WTC11 (cell line): Measurements from ENCODE around the gene ADCY1. TPM values are rescaled to one million over a fixed set of nuclear protein-coding genes. Genes with fewer than 3 reads are reported as not detected.

Source experiments
- ATAC-seq: fragments of 200-7000 bp; cut with Tn5 transposase; 2 replicates; pipeline ENCODE4 v1.10.0; 2021; ENCODE audit warnings: mild to moderate bottlenecking, moderate library complexity
- CTCF ChIA-PET: fragments of 300-600 bp; sonication (Branson Sonifier 250); formaldehyde crosslinking; loops from one replicate; lab custom pipeline; 2021; ENCODE audit warnings: antibody characterized with exemption; lab: Charles Lee
- POLR2A ChIA-PET: fragments of 350-600 bp; sonication (Branson Sonifier 250); formaldehyde crosslinking; loops from one replicate; lab custom pipeline; 2021; ENCODE audit warnings: antibody characterized with exemption; lab: Charles Lee
- DNase-seq: peaks from one replicate; pipeline ENCODE4 v3.0.0; 2021; ENCODE audit warnings: low spot score
- H3K27ac Mint-ChIP-seq: 2 replicates; pipeline ENCODE4 v1.8.0; 2021; ENCODE audit warnings: mixed read lengths
- H3K27me3 Mint-ChIP-seq: 2 replicates; pipeline ENCODE4 v1.8.0; 2021; ENCODE audit warnings: low read depth, mild to moderate bottlenecking, moderate library complexity, mixed read lengths
- H3K36me3 Mint-ChIP-seq: 2 replicates; pipeline ENCODE4 v1.8.0; 2021; ENCODE audit warnings: mixed read lengths
- H3K4me1 Mint-ChIP-seq: 2 replicates; pipeline ENCODE4 v1.8.0; 2022; ENCODE audit warnings: mixed read lengths
- H3K4me3 Mint-ChIP-seq: 2 replicates; pipeline ENCODE4 v1.8.0; 2021; ENCODE audit warnings: mild to moderate bottlenecking, moderate library complexity, mixed read lengths
- H3K9me3 Mint-ChIP-seq: 2 replicates; pipeline ENCODE4 v1.8.0; 2021; ENCODE audit warnings: mixed read lengths
- ATF1 ChIP-seq: sonication (generic); formaldehyde crosslinking; IDR thresholded peaks from 2 replicates; pipeline ENCODE4 v1.8.1; 2023; ENCODE audit warnings: mild to moderate bottlenecking, moderate library complexity, missing genetic modification reagents
- ATF2 ChIP-seq: sonication (generic); formaldehyde crosslinking; IDR thresholded peaks from 2 replicates; pipeline ENCODE4 v1.8.1; 2022; ENCODE audit warnings: low read depth, missing genetic modification reagents, borderline replicate concordance
- E2F1 ChIP-seq: sonication (generic); formaldehyde crosslinking; IDR thresholded peaks from 2 replicates; pipeline ENCODE4 v1.8.0; 2022; ENCODE audit warnings: mild to moderate bottlenecking, missing genetic modification reagents
- ELF4 ChIP-seq: sonication (generic); formaldehyde crosslinking; IDR thresholded peaks from 2 replicates; pipeline ENCODE4 v1.8.1; 2022; ENCODE audit warnings: low read depth, mild to moderate bottlenecking, moderate library complexity, missing genetic modification reagents
- ERG ChIP-seq: fragments of 250-450 bp; sonication (Bioruptor Pico); IDR thresholded peaks from 2 replicates; pipeline ENCODE4 v1.8.0; 2021; ENCODE audit warnings: mild to moderate bottlenecking
- ESRRA ChIP-seq: sonication (generic); formaldehyde crosslinking; IDR thresholded peaks from 2 replicates; pipeline ENCODE4 v1.8.1; 2022; ENCODE audit warnings: mild to moderate bottlenecking, missing genetic modification reagents, borderline replicate concordance
- ETV6 ChIP-seq: sonication (generic); formaldehyde crosslinking; IDR thresholded peaks from 2 replicates; pipeline ENCODE4 v1.8.1; 2022; ENCODE audit warnings: mild to moderate bottlenecking, missing genetic modification reagents
- FOXP1 ChIP-seq: sonication (generic); formaldehyde crosslinking; IDR thresholded peaks from 2 replicates; pipeline ENCODE4 v1.8.0; 2022; ENCODE audit warnings: missing genetic modification reagents, mild to moderate bottlenecking, moderate library complexity, borderline replicate concordance
- GABPB1 ChIP-seq: sonication (generic); formaldehyde crosslinking; IDR thresholded peaks from 2 replicates; pipeline ENCODE4 v1.8.1; 2023; ENCODE audit warnings: mild to moderate bottlenecking, missing genetic modification reagents
- GRHL2 ChIP-seq: fragments of 250-450 bp; sonication (Bioruptor Pico); IDR thresholded peaks from 2 replicates; pipeline ENCODE4 v1.8.0; 2022; ENCODE audit warnings: mild to moderate bottlenecking, moderate library complexity; ENCODE audit not compliant: insufficient replicate concordance, severe bottlenecking
- MAX ChIP-seq: sonication (generic); formaldehyde crosslinking; IDR thresholded peaks from 2 replicates; pipeline ENCODE4 v1.8.0; 2022; ENCODE audit warnings: mild to moderate bottlenecking, missing genetic modification reagents
- MXD4 ChIP-seq: fragments of 250-450 bp; sonication (Bioruptor Pico); IDR thresholded peaks from 2 replicates; pipeline ENCODE4 v1.8.0; 2021; ENCODE audit warnings: mild to moderate bottlenecking, moderate library complexity, borderline replicate concordance
- NFATC4 ChIP-seq: fragments of 250-450 bp; sonication (Bioruptor Pico); IDR thresholded peaks from 2 replicates; pipeline ENCODE4 v1.9.0; 2021; ENCODE audit warnings: mild to moderate bottlenecking
- NR2C2 ChIP-seq: sonication (generic); formaldehyde crosslinking; IDR thresholded peaks from 2 replicates; pipeline ENCODE4 v1.8.0; 2022; ENCODE audit warnings: mild to moderate bottlenecking, missing genetic modification reagents
- PREB ChIP-seq: sonication (generic); formaldehyde crosslinking; IDR thresholded peaks from 2 replicates; pipeline ENCODE4 v1.8.1; 2022; ENCODE audit warnings: mild to moderate bottlenecking, missing genetic modification reagents, moderate library complexity, borderline replicate concordance
- SMAD3 ChIP-seq: sonication (generic); formaldehyde crosslinking; IDR thresholded peaks from 2 replicates; pipeline ENCODE4 v1.8.0; 2022; ENCODE audit warnings: missing genetic modification reagents, mild to moderate bottlenecking, borderline replicate concordance
- SOX15 ChIP-seq: fragments of 250-450 bp; sonication (Bioruptor Pico); IDR thresholded peaks from 2 replicates; pipeline ENCODE4 v1.9.0; 2021; ENCODE audit warnings: mild to moderate bottlenecking
- USF1 ChIP-seq: sonication (generic); formaldehyde crosslinking; IDR thresholded peaks from 2 replicates; pipeline ENCODE4 v1.8.0; 2022; ENCODE audit warnings: mild to moderate bottlenecking, missing genetic modification reagents
- ZNF138 ChIP-seq: sonication (generic); formaldehyde crosslinking; conservative IDR thresholded peaks from 2 replicates; pipeline ENCODE4 v1.8.1; 2022; ENCODE audit warnings: mild to moderate bottlenecking, moderate library complexity, missing genetic modification reagents
- ZNF232 ChIP-seq: sonication (generic); formaldehyde crosslinking; IDR thresholded peaks from 2 replicates; pipeline ENCODE4 v1.8.0; 2022; ENCODE audit warnings: mild to moderate bottlenecking, missing genetic modification reagents
- ZNF396 ChIP-seq: fragments of 250-450 bp; sonication (Bioruptor Pico); IDR thresholded peaks from 2 replicates; pipeline ENCODE4 v1.8.0; 2021; ENCODE audit warnings: mild to moderate bottlenecking, moderate library complexity, borderline replicate concordance
- total RNA-seq: library from RNA; stranded (reverse); gene quantifications from 3 replicates; pipeline ENCODE4 v1.2.3, GENCODE V29; 2021

Gene ADCY1
- total RNA-seq, 1 experiment from 2014 or later, result 29.0 TPM

DNA sequence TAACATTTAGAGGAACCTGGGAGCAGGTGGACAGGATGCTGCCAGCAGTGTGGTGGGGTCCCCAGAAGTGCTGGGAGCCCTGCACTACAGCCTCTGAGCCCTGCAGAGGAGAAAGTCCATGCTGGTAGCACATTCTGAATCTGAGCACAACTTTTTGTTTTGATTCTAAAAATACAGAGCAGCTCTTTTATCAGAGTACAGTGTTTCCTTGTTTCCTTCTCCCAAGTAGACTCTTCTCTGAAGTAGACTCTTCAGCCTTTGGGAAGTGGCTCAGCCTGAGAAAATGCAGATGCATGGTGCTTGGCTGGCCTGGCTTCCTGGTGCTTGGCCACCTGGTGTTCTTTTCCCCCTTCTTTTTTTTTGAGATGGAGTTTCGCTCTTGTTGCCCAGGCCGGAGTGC is 9.1 kb downstream of the ADCY1 start:
- no peak for DNase-seq
- Mint-ChIP-seq H3K9me3 (no peaks in the 10 kb centered on the region), H3K27ac (peak overlapping the region; percentile 83)
- TF ChIP-seq ETV6 (0 out of 2 replicates have a peak, but pooled peaks have one; percentile 28), ZNF138 (no peak)
- TF ChIP-seq, all 79 proteins: peak for 1
- H3K36me3 Mint-ChIP-seq, result no peaks in the 10 kb centered on the region
- peak overlapping the region; percentile 35 for H3K4me3 Mint-ChIP-seq
- H3K4me1 Mint-ChIP-seq, result peaks cover 52% of the 10 kb centered on the region
- CTCF ChIA-PET, result interaction anchor here (1.1 to 1.8 kb wide), 5 partner anchors 10 to 175 kb away, joined by 3 to 10 read pairs (median 5); partner anchors contain the start of gene ADCY1
- ATAC-seq, result no peak
- no peaks in the 10 kb centered on the region for H3K27me3 Mint-ChIP-seq
- POLR2A ChIA-PET, result no interaction called here

DNA sequence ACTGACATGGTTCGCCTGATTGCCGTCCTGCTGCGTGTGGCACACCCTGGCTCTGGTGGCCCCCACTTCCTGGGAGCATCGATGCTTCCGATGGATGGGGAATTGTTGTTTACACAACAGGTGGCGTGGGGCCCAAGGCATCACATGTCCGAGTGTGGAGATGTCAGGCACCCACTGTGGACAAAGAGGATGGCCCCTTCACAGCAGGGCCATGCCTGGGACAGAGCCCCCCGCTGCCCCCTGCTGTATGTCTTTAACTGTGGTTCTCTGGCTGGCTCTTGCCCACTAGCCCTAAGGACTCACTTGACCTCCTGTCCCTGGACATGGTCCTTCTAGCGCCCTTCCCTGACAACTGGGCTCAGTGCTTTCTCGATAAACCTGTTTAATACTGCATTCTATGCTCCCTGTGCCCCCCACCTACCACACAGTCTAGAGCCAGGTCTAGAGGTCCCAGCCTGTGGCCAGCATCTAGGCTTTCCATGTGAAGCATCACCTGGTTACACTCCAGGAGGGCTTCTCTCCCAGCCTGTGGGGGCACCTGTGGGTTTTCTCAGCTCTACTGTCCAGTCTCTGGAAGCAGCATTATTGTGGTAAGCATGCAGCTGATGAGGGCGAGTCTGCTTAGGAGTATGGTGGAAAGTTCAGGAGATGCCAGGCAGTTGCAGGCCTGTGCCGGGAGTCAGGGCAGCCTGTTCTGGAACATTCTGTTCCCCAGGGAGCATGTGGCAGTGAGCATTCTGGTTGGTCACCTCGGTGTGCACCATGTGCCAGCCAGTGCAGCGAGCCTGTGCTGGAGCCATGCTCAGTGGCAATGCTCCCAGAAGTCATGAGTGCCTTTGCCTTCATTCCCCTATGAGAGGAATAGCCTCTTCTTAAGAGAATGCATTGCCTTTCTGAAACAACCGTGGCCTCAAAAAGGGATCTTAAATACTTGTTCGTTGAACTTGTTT is 10.4 kb downstream of the ADCY1 start:
- peaks cover 41% of the 10 kb centered on the region for H3K4me1 Mint-ChIP-seq
- ChIA-PET POLR2A (no interaction called here), CTCF (no interaction called here)
- DNase-seq, result no peak
- H3K9me3 Mint-ChIP-seq, result no peaks in the 10 kb centered on the region
- no peak overlapping the region for H3K27ac Mint-ChIP-seq
- H3K27me3 Mint-ChIP-seq, result no peaks in the 10 kb centered on the region
- no peak for TF ChIP-seq MAX (CRISPR knock-in tag)
- no peak for TF ChIP-seq NR2C2 (CRISPR knock-in tag)
- no peak for TF ChIP-seq GRHL2
- no peak for TF ChIP-seq ESRRA (CRISPR knock-in tag)
- TF ChIP-seq ELF4 (CRISPR knock-in tag), result no peak
- TF ChIP-seq SOX15, result no peak
- TF ChIP-seq GABPB1 (CRISPR knock-in tag), result no peak
- TF ChIP-seq USF1 (CRISPR knock-in tag), result no peak
- TF ChIP-seq ATF1 (CRISPR knock-in tag), result no peak
- no peak for TF ChIP-seq FOXP1 (CRISPR knock-in tag)
- TF ChIP-seq PREB (CRISPR knock-in tag), result no peak
- TF ChIP-seq ZNF396 (CRISPR knock-in tag), result no peak
- no peak for TF ChIP-seq SMAD3 (CRISPR knock-in tag)
- H3K4me3 Mint-ChIP-seq, result no peak overlapping the region
- no peaks in the 10 kb centered on the region for H3K36me3 Mint-ChIP-seq
- no peak for ATAC-seq

- POLR2A ChIA-PET, result no interaction called here
- DNase-seq, result no peak
- H3K9me3 Mint-ChIP-seq, result no peaks in the 10 kb centered on the region
- no peaks in the 10 kb centered on the region for H3K27me3 Mint-ChIP-seq
- no peaks in the 10 kb centered on the region for H3K36me3 Mint-ChIP-seq
- CTCF ChIA-PET, result no interaction called here
- no peak overlapping the region for H3K27ac Mint-ChIP-seq
- peaks cover 37% of the 10 kb centered on the region for H3K4me1 Mint-ChIP-seq
- H3K4me3 Mint-ChIP-seq, result no peak overlapping the region
- TF ChIP-seq ATF2 (no peak), E2F1 (CRISPR knock-in tag) (no peak), MXD4 (CRISPR knock-in tag) (no peak), NFATC4 (CRISPR knock-in tag) (no peak), ERG (no peak), ZNF232 (CRISPR knock-in tag) (no peak)
- TF ChIP-seq, all 79 proteins: peak for 0
- ATAC-seq, result no peak
These were observed 11.5 kb downstream of the ADCY1 start for GRCh38 chr7:45585628-45586027.
